ENCODE results near the gene CHST2. TPM values are rescaled to one million over a fixed set of nuclear protein-coding genes. Genes with fewer than 3 reads are reported as not detected.

Gene CHST2
- total RNA-seq, 8 experiments from 2014 or later, result 4.2 to 96.3 (median 6.8) TPM

DNA sequence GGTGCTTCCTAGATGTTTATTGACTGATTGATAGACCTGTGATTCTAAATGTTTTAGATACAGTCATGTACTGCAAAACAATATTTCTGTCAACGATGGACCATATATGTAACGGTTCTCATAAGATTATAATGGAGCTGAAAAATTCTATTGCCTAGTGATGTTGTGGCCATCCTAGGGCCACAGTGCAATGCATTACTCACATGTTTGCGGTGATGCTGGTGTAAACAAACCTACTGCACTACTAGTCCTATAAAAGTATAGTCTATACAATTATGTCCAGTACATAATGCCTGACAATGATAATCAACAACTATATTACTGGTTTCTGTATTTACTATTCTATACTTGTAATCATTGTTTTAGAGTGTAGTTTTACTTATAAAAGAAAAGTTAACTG, 46.8 kb downstream of the CHST2 start:
- no peak overlapping the region for H3K4me3 ChIP-seq
- H3K27ac ChIP-seq, result no peak overlapping the region
- WGBS, 10 experiments, result 79 to 100% (median 92%) methylated on average over 1 to 3 of the region's 3 CpGs; no CpG with 5 or more reads in 2 of the 10 experiments
- in situ Hi-C loops (cut with MboI; ENCODE audit: low pct_unique_long_range_greater_than_20kb in 2 of 9, low sequenced_read_pairs in 9 of 9, unreplicated experiment in 9 of 9), result no loop called here
- no peak for ATAC-seq (replicated peaks in 6 of 8)
- H3K4me1 ChIP-seq (replicated peaks in 1 of 2), result no peaks in the 10 kb centered on the region

DNA sequence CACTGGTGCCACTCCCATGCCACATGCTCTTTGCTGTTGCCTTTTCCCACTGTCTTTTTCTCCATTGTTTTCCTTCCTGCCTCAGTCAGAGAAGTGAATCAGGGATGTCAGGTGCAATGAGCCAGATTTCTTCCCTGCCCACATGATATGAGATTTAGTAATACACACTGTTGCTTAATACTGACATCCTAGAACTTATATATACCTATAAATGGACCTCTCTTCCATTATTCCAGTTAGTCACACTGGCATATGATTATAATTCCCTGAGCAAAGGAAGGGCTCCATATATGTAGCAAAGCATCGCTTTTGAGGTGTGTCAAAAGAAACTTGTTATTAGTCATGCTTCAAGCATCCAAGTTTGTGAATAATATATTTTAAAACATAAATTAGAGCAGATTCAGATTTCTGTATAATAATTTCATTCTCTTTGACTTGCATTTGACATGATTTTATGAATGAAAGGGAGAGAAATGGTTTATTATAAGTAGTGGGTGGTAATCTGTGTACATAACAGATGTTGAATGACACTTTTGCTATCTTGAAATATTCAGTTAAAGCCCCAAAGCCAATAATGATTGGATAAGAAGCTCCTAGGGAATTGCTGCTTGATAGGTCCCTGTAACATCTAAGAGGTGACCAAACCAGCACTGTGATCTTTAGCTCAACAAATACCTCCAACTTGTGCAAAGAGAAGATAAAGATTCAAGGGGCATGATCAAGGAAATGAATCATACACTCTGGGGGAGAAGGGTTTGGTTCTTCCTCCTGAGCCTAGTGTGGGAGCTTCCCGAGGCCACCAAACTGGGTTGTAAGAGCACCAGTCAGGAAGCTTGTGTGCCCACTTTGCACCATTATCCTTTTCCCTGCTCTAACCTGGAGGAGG, 48.6 kb downstream of the CHST2 start:
- in situ Hi-C loops (cut with MboI; ENCODE audit: low pct_unique_long_range_greater_than_20kb in 2 of 9, low sequenced_read_pairs in 9 of 9, unreplicated experiment in 9 of 9), result no loop called here
- peak in 3 of 8 experiments; percentile 71 to 87 (median 74) for ATAC-seq (replicated peaks in 6 of 8)
- no peak overlapping the region for H3K4me3 ChIP-seq
- no peaks in the 10 kb centered on the region for H3K4me1 ChIP-seq (replicated peaks in 1 of 2)
- no peak overlapping the region for H3K27ac ChIP-seq
- 0 to 100% (median 17%) methylated on average over 1 to 2 of the region's 2 CpGs; no CpG with 5 or more reads in 3 of the 10 experiments for WGBS, 10 experiments

DNA sequence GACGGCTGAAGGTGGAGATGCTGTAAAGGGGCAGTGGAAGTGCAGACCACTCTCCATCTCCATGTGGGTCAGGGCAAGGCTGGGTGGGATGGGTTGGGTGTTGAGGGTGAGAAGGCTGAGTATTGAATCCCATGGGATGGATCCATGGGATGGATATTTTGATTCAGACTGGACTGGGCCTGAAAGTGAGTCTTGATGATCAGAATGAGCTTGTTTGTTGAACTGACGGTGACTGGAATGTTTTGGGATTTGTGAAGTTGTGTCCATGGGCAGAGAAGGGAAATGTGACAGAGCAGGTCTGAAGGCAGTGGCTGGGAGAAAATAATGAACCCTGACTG, 49.3 kb downstream of the CHST2 start:
- 67 to 100% methylated on average over 1 of the region's 2 CpGs; no CpG with 5 or more reads in 8 of the 10 experiments for WGBS, 10 experiments
- Histone ChIP-seq H3K4me1 (replicated peaks in 1 of 2) (no peaks in the 10 kb centered on the region), H3K4me3 (no peak overlapping the region), H3K27ac (no peak overlapping the region)
- in situ Hi-C loops (cut with MboI; ENCODE audit: low pct_unique_long_range_greater_than_20kb in 2 of 9, low sequenced_read_pairs in 9 of 9, unreplicated experiment in 9 of 9), result no loop called here
- ATAC-seq (replicated peaks in 6 of 8), result no peak

DNA sequence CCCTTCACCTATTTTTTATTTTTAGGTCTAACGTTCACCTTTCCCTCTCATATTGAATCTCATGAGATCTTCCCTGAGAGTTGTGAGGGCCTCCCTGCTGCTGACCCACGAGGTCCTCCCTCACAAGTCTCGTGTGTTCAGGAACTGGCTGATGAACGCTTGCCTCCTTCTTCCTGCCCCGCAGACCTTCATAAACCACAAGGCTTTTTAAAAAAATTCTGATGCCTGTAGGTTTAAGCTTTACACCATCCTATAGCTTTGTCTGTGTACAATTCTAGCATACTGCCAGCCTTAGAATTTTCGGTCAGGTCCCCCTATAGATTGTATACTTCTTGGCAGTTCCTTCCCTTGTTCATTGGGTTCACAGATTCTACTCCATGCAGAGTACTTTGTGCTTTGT, 50.5 kb downstream of the CHST2 start:
- no peak for ATAC-seq (replicated peaks in 6 of 8)
- in situ Hi-C loops (cut with MboI; ENCODE audit: low pct_unique_long_range_greater_than_20kb in 2 of 9, low sequenced_read_pairs in 9 of 9, unreplicated experiment in 9 of 9), result no loop called here
- Histone ChIP-seq H3K4me3 (no peak overlapping the region), H3K27ac (no peak overlapping the region), H3K4me1 (replicated peaks in 1 of 2) (no peaks in the 10 kb centered on the region)
- 43 to 100% (median 88%) methylated on average over 1 to 6 of the region's 6 CpGs; no CpG with 5 or more reads in 2 of the 10 experiments for WGBS, 10 experiments

DNA sequence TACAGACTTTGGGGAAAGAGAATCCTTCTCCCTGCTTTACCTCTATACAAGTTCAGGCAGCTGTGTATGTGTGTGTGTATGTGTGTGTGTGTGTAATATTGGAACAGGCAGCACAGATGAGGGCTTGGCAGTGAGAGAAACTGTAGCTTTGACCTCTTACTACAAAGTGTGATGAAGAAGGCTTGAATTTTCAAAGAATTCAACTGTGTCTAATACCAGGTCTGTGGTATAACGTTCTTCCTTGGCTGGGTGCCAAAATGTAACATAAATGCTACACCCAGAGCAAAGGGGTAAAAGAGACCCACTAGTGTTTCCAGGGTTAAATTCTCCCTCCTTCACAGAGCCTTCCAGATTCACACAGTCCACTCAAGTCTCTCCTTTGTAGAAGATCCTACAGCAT, 51.1 kb downstream of the CHST2 start:
- Histone ChIP-seq H3K4me1 (replicated peaks in 1 of 2) (no peaks in the 10 kb centered on the region), H3K27ac (no peak overlapping the region), H3K4me3 (no peak overlapping the region)
- 0 to 86% (median 40%) methylated on average over 1 of the region's 1 CpG; no CpG with 5 or more reads in 3 of the 10 experiments for whole genome bisulfite sequencing, 10 experiments
- in situ Hi-C loops (cut with MboI; ENCODE audit: low pct_unique_long_range_greater_than_20kb in 2 of 9, low sequenced_read_pairs in 9 of 9, unreplicated experiment in 9 of 9), result no loop called here
- ATAC-seq (replicated peaks in 6 of 8), result no peak

DNA sequence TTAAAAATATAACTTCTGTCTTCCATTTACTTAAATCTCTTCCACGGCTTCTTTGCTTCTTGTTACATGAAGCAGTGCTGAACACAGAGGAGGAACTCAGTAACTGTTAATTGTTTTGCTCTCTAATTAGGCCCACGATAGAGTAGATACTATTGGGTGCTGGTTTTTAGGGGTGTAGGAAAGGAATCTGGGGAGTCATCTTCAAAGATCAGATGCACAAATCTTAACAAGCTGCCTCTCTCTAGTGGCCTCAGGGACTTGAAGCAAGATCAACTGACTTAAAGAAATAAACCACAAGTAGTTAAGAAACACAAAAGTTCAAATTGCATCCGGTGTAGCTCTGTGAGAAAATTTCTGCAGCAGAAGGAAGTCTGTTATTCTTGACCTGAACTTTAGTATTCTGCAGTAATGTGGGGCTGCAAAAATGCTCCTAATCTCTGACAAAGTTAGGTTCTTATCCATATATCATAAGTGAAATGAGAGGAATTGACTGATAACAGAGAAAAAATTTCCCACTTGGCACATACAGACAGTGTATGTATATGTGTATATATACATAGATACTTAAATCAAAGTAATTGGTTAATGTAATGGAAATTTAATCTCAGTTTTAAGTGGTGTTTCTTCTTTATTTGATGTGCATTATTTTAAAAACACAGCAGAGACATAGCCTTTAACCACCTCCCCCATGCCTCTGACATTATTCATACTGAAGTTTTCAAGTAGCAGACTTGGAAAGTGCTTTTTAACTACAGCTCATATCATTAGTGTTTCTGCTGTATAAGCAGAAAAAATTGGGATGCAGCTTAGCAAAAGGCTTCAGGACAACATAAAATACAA, 51.8 kb downstream of the CHST2 start:
- ATAC-seq (replicated peaks in 6 of 8), result peak in 3 of 8 experiments; percentile 4 to 68 (median 17)
- in situ Hi-C loops (cut with MboI; ENCODE audit: low pct_unique_long_range_greater_than_20kb in 2 of 9, low sequenced_read_pairs in 9 of 9, unreplicated experiment in 9 of 9), result no loop called here
- Histone ChIP-seq H3K4me1 (replicated peaks in 1 of 2) (no peaks in the 10 kb centered on the region), H3K4me3 (no peak overlapping the region), H3K27ac (no peak overlapping the region)
- WGBS, 10 experiments, result 10 to 90% (median 81%) methylated on average over 1 to 3 of the region's 3 CpGs; no CpG with 5 or more reads in 2 of the 10 experiments

DNA sequence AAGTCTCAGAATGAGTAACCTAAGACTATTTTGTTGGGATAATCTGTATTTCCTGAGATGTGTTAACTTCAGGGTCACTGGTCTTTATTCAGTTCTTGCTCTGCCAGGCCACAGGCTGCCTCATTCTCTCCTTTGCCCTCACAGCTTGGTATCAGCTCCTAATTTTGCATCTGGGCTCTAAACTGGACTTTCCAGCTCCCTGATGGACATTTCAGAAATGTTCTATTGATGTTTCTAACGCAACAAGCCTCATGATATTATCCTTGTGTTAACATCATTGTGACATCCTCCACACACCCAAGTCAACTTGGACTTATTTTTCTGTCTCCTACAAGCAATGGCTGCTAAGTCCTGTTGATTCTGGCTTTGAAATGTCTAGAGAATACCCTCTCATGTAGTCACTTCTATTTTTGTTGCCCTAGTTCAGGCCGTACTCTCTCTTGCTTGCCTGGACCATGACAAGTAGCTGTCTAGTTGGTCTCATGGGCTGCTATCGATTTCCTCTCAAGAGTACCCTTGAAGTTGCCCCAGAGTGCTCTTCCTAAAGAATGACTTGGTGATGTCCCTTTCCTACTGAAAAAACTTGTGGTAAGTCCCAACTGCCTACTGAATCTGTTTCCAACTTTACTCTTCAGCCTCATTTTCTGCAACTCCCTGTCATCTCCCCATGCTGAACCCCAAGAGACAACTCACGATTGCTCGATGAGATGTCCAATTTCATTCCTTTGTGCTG, 52.7 kb downstream of the CHST2 start:
- 82 to 100% (median 92%) methylated on average over 1 to 5 of the region's 5 CpGs for WGBS, 10 experiments
- H3K4me1 ChIP-seq (replicated peaks in 1 of 2), result no peaks in the 10 kb centered on the region
- H3K27ac ChIP-seq, result no peak overlapping the region
- in situ Hi-C loops (cut with MboI; ENCODE audit: low pct_unique_long_range_greater_than_20kb in 2 of 9, low sequenced_read_pairs in 9 of 9, unreplicated experiment in 9 of 9), result no loop called here
- no peak overlapping the region for H3K4me3 ChIP-seq
- ATAC-seq (replicated peaks in 6 of 8), result no peak

DNA sequence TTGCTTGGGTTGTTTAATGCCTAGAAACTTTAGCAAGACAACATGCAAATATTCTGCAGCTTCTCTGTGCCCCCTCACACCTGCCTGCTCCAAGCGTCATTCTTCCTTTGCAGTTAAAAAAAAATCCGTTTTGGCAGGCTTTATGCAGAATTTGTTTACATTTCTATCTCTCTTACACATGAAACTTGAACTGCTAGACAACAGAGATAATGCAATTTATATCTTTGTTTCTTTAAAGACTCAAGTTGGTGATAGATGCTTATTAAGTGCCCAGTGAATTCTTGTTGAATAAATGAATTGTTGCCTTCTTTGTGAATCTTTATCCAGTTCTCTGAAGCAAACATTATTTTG, 53.2 kb downstream of the CHST2 start:
- WGBS, 10 experiments, result 40 to 93% (median 83%) methylated on average over 2 of the region's 2 CpGs; no CpG with 5 or more reads in 1 of the 10 experiments
- no peak overlapping the region for H3K27ac ChIP-seq
- no peaks in the 10 kb centered on the region for H3K4me1 ChIP-seq (replicated peaks in 1 of 2)
- no peak for ATAC-seq (replicated peaks in 6 of 8)
- in situ Hi-C loops (cut with MboI; ENCODE audit: low pct_unique_long_range_greater_than_20kb in 2 of 9, low sequenced_read_pairs in 9 of 9, unreplicated experiment in 9 of 9), result no loop called here
- H3K4me3 ChIP-seq, result no peak overlapping the region

DNA sequence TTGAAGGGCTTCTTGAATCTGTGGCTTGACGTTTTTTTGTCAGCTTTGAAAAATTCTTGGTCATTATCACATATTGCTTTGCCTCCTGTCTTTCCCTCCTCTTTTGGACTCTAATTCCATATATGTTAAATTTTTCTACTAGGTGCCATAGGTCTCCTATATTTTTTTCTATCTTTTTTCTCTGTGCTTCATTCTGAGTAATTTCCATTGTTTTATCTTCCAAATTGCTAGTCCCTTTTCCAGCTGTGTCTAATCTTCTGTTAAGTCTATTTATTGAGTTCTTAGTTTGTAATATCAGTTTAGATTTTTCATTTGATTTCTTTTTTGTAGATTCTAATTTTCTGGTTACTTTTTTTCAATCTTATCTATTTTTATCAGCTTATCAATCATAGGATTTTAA, 53.7 kb downstream of the CHST2 start:
- no peaks in the 10 kb centered on the region for H3K4me1 ChIP-seq (replicated peaks in 1 of 2)
- in situ Hi-C loops (cut with MboI; ENCODE audit: low pct_unique_long_range_greater_than_20kb in 2 of 9, low sequenced_read_pairs in 9 of 9, unreplicated experiment in 9 of 9), result no loop called here
- 40 to 94% (median 75%) methylated on average over 1 of the region's 1 CpG for WGBS, 10 experiments
- no peak overlapping the region for H3K27ac ChIP-seq
- ATAC-seq (replicated peaks in 6 of 8), result no peak
- H3K4me3 ChIP-seq, result no peak overlapping the region

Other genes with a start within 250 kb of the CHST2 start
- gene PCOLCE2, start 230.7 kb upstream of the CHST2 start, total RNA-seq, result 100 to 1,000 TPM in 1 of 8 experiments, 10 to 100 TPM in 3, 1 to 10 TPM in 4; 1.0 to 120 (median 9.6) TPM
- gene PAQR9, start 156.1 kb upstream of the CHST2 start, total RNA-seq, result 1 to 10 TPM in 6 of 8 experiments, under 1 TPM in 2; 0.36 to 4.0 (median 2.0) TPM
- gene U2SURP, start 118.2 kb upstream of the CHST2 start, total RNA-seq, result 100 to 1,000 TPM in 2 of 8 experiments, 10 to 100 TPM in 6; 57.0 to 176 (median 81.6) TPM

Data from motor neuron (in vitro differentiated cells).